IPS DF 6.9 (cell line): Measurements from ENCODE around the gene CDK5.

Experiments used
- DNase-seq: peaks from one replicate; pipeline ENCODE4 v3.0.0-alpha.2; 2013; ENCODE audit warnings: low read depth, low spot score
- H3K27ac ChIP-seq: one replicate; pipeline ENCODE4 v1.5.1; 2013; ENCODE audit warnings: low read length, control low read depth
- H3K27me3 ChIP-seq: 2 replicates; pipeline ENCODE4 v1.6.1; 2013; ENCODE audit warnings: mild to moderate bottlenecking, low read length; ENCODE audit not compliant: control insufficient read depth, insufficient read depth
- H3K36me3 ChIP-seq: 2 replicates; pipeline ENCODE4 v1.6.1; 2013; ENCODE audit warnings: low read length; ENCODE audit not compliant: control insufficient read depth, insufficient read depth
- H3K4me1 ChIP-seq: 2 replicates; pipeline ENCODE4 v1.6.1; 2013; ENCODE audit warnings: low read length; ENCODE audit not compliant: control insufficient read depth, insufficient read depth
- H3K4me3 ChIP-seq: 2 replicates; pipeline ENCODE4 v1.5.1; 2013; ENCODE audit warnings: mild to moderate bottlenecking, low read length
- H3K9me3 ChIP-seq: 2 replicates; pipeline ENCODE4 v1.6.1; 2013; ENCODE audit warnings: low read length, inconsistent platforms; ENCODE audit not compliant: control insufficient read depth, insufficient read depth
- WGBS: extraction: QIAGEN DNeasy Blood & Tissue Kit; methylation state at CpG from one replicate; pipeline ENCODE4 v1.1.7; 2013; ENCODE audit warnings: mixed read lengths, missing lambda C conversion rate; ENCODE audit not compliant: insufficient read length, insufficient coverage; 5-methylcytosine and 5-hydroxymethylcytosine counted together

The CDK5 gene

DNA sequence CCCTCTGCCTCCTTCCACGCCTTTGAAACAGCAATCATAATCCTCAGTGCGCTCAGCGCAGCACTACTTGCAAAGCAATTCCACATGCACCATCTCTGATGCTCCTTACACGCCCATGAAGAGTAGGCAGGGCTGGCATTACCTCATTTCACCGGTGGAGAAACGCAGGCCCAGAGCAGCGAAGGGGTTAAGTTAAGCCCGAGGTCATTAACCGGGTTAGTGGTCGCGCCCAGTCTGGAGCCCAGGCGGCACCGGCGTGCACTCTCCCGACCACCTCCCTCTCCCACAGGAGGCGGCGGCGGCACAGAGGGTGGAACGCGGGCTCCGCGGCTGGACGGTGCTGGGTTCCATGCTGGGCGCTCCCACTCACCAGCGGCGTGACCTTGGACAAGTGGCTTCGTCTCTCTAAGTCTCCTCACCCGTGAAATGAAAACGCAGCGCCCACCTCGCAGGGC is 22.4 kb upstream of the CDK5 start:
- WGBS = no CpG with 5 or more reads among the region's 31 CpGs
- Histone ChIP-seq H3K4me1 (peaks cover 6% of the 10 kb centered on the region), H3K27me3 (no peaks in the 10 kb centered on the region), H3K36me3 (peaks cover 8% of the 10 kb centered on the region), H3K4me3 (peak overlapping the region; percentile 71), H3K27ac (no peak overlapping the region), H3K9me3 (no peaks in the 10 kb centered on the region)
- DNase-seq = no peak

- WGBS = no CpG with 5 or more reads among the region's 27 CpGs
- DNase-seq = no peak
- peaks cover 6% of the 10 kb centered on the region for H3K4me1 ChIP-seq
- H3K9me3 ChIP-seq = no peaks in the 10 kb centered on the region
- peak overlapping the region; percentile 71; the same call in 1 of the 2 replicates for H3K4me3 ChIP-seq
- H3K27ac ChIP-seq = no peak overlapping the region
- no peaks in the 10 kb centered on the region for H3K27me3 ChIP-seq
- peaks cover 13% of the 10 kb centered on the region for H3K36me3 ChIP-seq
Observed at GRCh38 chr7:151079199-151079910, 21.7 kb upstream of the CDK5 start.

DNA sequence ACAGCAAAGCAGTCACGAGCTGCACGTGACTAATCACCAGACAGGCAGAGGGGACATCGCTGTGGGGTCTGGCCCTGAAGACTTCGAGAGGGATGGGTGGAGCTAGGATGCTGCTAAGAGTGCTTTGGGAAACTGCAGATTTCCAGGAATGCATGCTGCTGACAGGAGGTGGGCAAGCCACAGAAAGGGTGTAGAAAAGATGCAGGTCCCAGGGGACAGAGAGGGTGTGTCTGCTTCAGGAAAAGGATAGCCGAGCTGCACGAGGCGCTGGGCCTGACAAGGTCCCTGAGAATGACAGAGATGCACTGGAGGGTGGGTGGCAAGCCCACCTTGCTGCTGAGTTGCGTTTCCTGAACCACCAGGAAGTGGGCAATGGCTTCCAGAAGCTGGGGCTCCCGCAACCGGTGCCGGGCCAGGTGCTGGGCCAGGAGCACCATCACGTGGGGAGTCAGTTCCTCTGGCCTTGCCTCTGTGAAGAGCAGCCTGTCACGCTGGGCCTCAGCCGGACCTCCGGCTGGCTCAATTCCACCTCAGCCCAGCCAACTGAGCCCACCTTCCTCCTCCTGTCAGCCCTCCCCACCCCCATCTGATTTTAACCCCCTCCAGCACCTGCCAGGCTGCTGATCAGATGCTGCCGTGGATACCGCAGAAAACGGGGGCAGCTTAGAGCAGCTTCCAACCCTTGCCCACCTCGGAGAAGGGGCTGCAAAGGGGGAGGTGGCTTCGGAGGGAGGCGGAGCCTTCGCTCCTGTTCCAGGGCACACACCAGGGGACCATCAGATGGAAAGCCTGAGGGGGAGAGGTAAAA is 20.7 kb upstream of the CDK5 start:
- H3K9me3 ChIP-seq = no peaks in the 10 kb centered on the region
- H3K27me3 ChIP-seq = no peaks in the 10 kb centered on the region
- peaks cover 6% of the 10 kb centered on the region for H3K4me1 ChIP-seq
- WGBS = no CpG with 5 or more reads among the region's 22 CpGs
- DNase-seq = no peak
- H3K27ac ChIP-seq = no peak overlapping the region
- no peak overlapping the region for H3K4me3 ChIP-seq
- H3K36me3 ChIP-seq = peaks cover 21% of the 10 kb centered on the region

- Histone ChIP-seq H3K27me3 (no peaks in the 10 kb centered on the region), H3K4me1 (peaks cover 6% of the 10 kb centered on the region), H3K36me3 (peaks cover 21% of the 10 kb centered on the region), H3K4me3 (no peak overlapping the region), H3K9me3 (no peaks in the 10 kb centered on the region), H3K27ac (no peak overlapping the region)
- no CpG with 5 or more reads among the region's 10 CpGs for WGBS
- DNase-seq = no peak
Observed at GRCh38 chr7:151077705-151078232, 20.1 kb upstream of the CDK5 start.

DNA sequence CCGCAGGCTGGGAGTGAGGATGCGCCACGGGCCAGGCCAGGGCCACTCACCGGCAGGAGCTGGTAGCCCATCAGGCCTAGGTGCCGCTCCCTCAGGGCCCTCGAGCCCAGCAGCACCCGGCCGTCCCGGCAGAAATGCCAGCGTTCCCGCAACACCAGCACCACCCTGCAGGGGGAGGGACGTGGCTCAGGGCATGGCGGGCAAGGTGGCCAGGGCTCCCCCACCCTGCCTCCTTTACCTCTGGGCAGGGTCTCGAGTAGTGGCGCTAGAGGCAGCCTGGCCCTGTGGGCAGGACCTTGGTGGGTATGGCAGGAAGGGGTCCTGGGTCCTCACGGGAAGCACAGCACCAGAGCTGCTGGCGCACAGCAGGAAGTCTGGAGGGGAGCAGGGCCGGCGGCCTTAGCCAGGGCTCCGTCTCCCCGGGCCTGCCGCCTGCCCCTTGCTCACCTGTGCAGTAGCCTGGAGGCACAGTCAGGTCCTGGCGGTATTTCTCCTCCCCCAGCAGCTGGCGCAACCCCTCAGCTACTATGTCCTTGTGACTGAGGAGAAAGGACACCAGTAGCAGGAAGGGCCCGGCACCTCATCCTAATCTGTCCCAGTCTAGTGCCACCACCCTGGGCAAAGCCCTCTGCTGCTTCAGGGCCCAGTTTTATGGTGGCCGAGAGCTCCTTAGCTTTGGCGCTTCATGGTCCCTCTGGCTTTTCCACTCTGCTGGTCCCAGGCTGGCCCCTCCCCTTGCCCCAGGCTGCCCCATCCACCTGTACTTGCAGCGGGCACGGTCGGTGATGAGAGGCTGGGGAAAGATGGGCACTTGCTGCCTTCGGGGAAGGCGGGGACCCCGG is 19.4 kb upstream of the CDK5 start:
- H3K27ac ChIP-seq = no peak overlapping the region
- H3K4me3 ChIP-seq = no peak overlapping the region
- no peak for DNase-seq
- H3K27me3 ChIP-seq = no peaks in the 10 kb centered on the region
- H3K36me3 ChIP-seq = peaks cover 21% of the 10 kb centered on the region
- H3K9me3 ChIP-seq = no peaks in the 10 kb centered on the region
- no CpG with 5 or more reads among the region's 33 CpGs for WGBS
- peaks cover 4% of the 10 kb centered on the region; the same call in 1 of the 2 replicates for H3K4me1 ChIP-seq

- Histone ChIP-seq H3K27ac (no peak overlapping the region), H3K36me3 (peaks cover 30% of the 10 kb centered on the region), H3K9me3 (no peaks in the 10 kb centered on the region), H3K4me1 (peaks cover 3% of the 10 kb centered on the region; the same call in 1 of the 2 replicates), H3K27me3 (no peaks in the 10 kb centered on the region), H3K4me3 (no peak overlapping the region)
- WGBS = no CpG with 5 or more reads among the region's 22 CpGs
- no peak for DNase-seq
Observed at GRCh38 chr7:151075978-151076426, 18.3 kb upstream of the CDK5 start.

- DNase-seq = no peak
- peaks cover 33% of the 10 kb centered on the region for H3K36me3 ChIP-seq
- no peaks in the 10 kb centered on the region for H3K27me3 ChIP-seq
- H3K27ac ChIP-seq = no peak overlapping the region
- H3K9me3 ChIP-seq = no peaks in the 10 kb centered on the region
- peaks cover 3% of the 10 kb centered on the region; the same call in 1 of the 2 replicates for H3K4me1 ChIP-seq
- no peak overlapping the region for H3K4me3 ChIP-seq
- WGBS = no CpG with 5 or more reads among the region's 7 CpGs
Observed at GRCh38 chr7:151075662-151075971, 17.9 kb upstream of the CDK5 start.

- Histone ChIP-seq H3K4me3 (no peak overlapping the region), H3K27me3 (no peaks in the 10 kb centered on the region), H3K9me3 (no peaks in the 10 kb centered on the region), H3K4me1 (peaks cover 3% of the 10 kb centered on the region; the same call in 1 of the 2 replicates), H3K36me3 (peaks cover 39% of the 10 kb centered on the region), H3K27ac (no peak overlapping the region)
- no CpG with 5 or more reads among the region's 26 CpGs for WGBS
- DNase-seq = no peak
Observed at GRCh38 chr7:151074817-151075661, 17.3 kb upstream of the CDK5 start.

- H3K36me3 ChIP-seq = peaks cover 46% of the 10 kb centered on the region
- peaks cover 3% of the 10 kb centered on the region; the same call in 1 of the 2 replicates for H3K4me1 ChIP-seq
- no peak overlapping the region for H3K4me3 ChIP-seq
- H3K9me3 ChIP-seq = no peaks in the 10 kb centered on the region
- H3K27me3 ChIP-seq = no peaks in the 10 kb centered on the region
- no peak for DNase-seq
- no CpG with 5 or more reads among the region's 17 CpGs for WGBS
- no peak overlapping the region for H3K27ac ChIP-seq
Observed at GRCh38 chr7:151073990-151074389, 16.3 kb upstream of the CDK5 start.
